GM12878 (cell line): ENCODE results near the gene ENOPH1. TPM values are rescaled to one million over a fixed set of nuclear protein-coding genes. Genes with fewer than 3 reads are reported as not detected.

ENCODE experiments used
- polyA plus RNA-seq, 11 experiments: library from polyadenylated mRNA; depleted of rRNA in 4 of 11; unstranded in 6 of 11; stranded (reverse) in 5 of 11; fragments of >200 nt; fragmentation: Nextera tagmentation in 4 of 11; fragmentation: Illumina TruSeq in 1 of 11; extraction: Ambion mirVana in 4 of 11; extraction: Trizol in 1 of 11; gene quantifications; 1 replicate in 1 of 11; 2 replicates in 10 of 11; pipeline versions ENCODE4 v1.2.1 to v1.2.3, GENCODE V29; 2011 to 2016; ENCODE audit warnings: inconsistent platforms in 2 of 11, missing spikeins in 2 of 11, low read depth in 1 of 11
- small RNA-seq: library from RNA; depleted of rRNA; stranded (forward); fragments of <200 nt; gene quantifications from one replicate; pipeline ENCODE3, GENCODE V24; 2014
- total RNA-seq, 4 experiments: library from RNA; depleted of rRNA in 3 of 4; stranded (reverse); fragments of >200 nt in 3 of 4; fragmentation: Illumina TruSeq in 1 of 4; extraction: Trizol in 1 of 4; gene quantifications; 2 replicates each; pipeline versions ENCODE4 v1.2.1 to v1.2.3, GENCODE V29; 2013 to 2021

ENOPH1 gene
- total and polyA plus RNA-seq, 10 of the 15 experiments (the other 5 are each of a cell fraction or from before 2014, with no cell fraction given): 24.4 to 83.6 (median 46.7) TPM

Small RNAs within 50 kb of the gene (small RNA-seq; reads per million reads assigned to genes)
- gene RF00150: not detected

Other genes starting within 250 kb of the ENOPH1 start
- gene HNRNPD, start 56.6 kb upstream of the ENOPH1 start, total RNA-seq (2014; rRNA removed): 76.6 and 85.1 TPM in 2 replicates
- 94.6 and 107 TPM in 2 replicates for gene HNRNPD, start 56.6 kb upstream of the ENOPH1 start, total RNA-seq (2014; rRNA removed; fragmentation: Illumina TruSeq; extraction: Trizol)
- gene HNRNPD, start 56.6 kb upstream of the ENOPH1 start, total RNA-seq (2021): 310 and 343 TPM in 2 replicates
- 147 and 165 TPM in 2 replicates for gene HNRNPD, start 56.6 kb upstream of the ENOPH1 start, polyA plus RNA-seq (2011; rRNA removed)
- gene HNRNPD, start 56.6 kb upstream of the ENOPH1 start, polyA plus RNA-seq (2014; fragmentation: Illumina TruSeq; extraction: Trizol): 882 and 1,219 TPM in 2 replicates
- gene HNRNPD, start 56.6 kb upstream of the ENOPH1 start, polyA plus RNA-seq (2014; fragmentation: Nextera tagmentation; extraction: Ambion mirVana): 100 to 1,000 TPM; 183 to 313 TPM
- 218 and 247 TPM in 2 replicates for gene HNRNPD, start 56.6 kb upstream of the ENOPH1 start, polyA plus RNA-seq (2014; rRNA removed)
- gene HNRNPD, start 56.6 kb upstream of the ENOPH1 start, polyA plus RNA-seq (2016; fragmentation: Nextera tagmentation; extraction: Ambion mirVana): 100 to 1,000 TPM; 390 to 455 TPM
- 227 and 277 TPM in 2 replicates for gene HNRNPDL, start 128 bp upstream of the ENOPH1 start, total RNA-seq (2014; rRNA removed)
- gene HNRNPDL, start 128 bp upstream of the ENOPH1 start, total RNA-seq (2014; rRNA removed; fragmentation: Illumina TruSeq; extraction: Trizol): 418 and 442 TPM in 2 replicates
- 314 and 323 TPM in 2 replicates for gene HNRNPDL, start 128 bp upstream of the ENOPH1 start, total RNA-seq (2021)
- gene HNRNPDL, start 128 bp upstream of the ENOPH1 start, polyA plus RNA-seq (2011; rRNA removed): 385 and 621 TPM in 2 replicates
- 437 and 523 TPM in 2 replicates for gene HNRNPDL, start 128 bp upstream of the ENOPH1 start, polyA plus RNA-seq (2014; fragmentation: Illumina TruSeq; extraction: Trizol)
- 100 to 1,000 TPM; 281 to 367 TPM for gene HNRNPDL, start 128 bp upstream of the ENOPH1 start, polyA plus RNA-seq (2014; fragmentation: Nextera tagmentation; extraction: Ambion mirVana)
- 429 and 510 TPM in 2 replicates for gene HNRNPDL, start 128 bp upstream of the ENOPH1 start, polyA plus RNA-seq (2014; rRNA removed)
- gene HNRNPDL, start 128 bp upstream of the ENOPH1 start, polyA plus RNA-seq (2016; fragmentation: Nextera tagmentation; extraction: Ambion mirVana): 100 to 1,000 TPM; 217 to 233 TPM
- gene TMEM150C, start 131.4 kb downstream of the ENOPH1 start, total RNA-seq (2014; rRNA removed): 0.05 TPM in 1 of 2 replicates, not detected in the other
- gene TMEM150C, start 131.4 kb downstream of the ENOPH1 start, total RNA-seq (2014; rRNA removed; fragmentation: Illumina TruSeq; extraction: Trizol): 0.04 and 0.09 TPM in 2 replicates
- 0.13 TPM in 2 replicates for gene TMEM150C, start 131.4 kb downstream of the ENOPH1 start, total RNA-seq (2021)
- not detected in 2 replicates for gene TMEM150C, start 131.4 kb downstream of the ENOPH1 start, polyA plus RNA-seq (2011; rRNA removed)
- gene TMEM150C, start 131.4 kb downstream of the ENOPH1 start, polyA plus RNA-seq (2014; fragmentation: Illumina TruSeq; extraction: Trizol): 0.06 and 0.13 TPM in 2 replicates
- under 1 TPM; 0.05 to 0.21 TPM for gene TMEM150C, start 131.4 kb downstream of the ENOPH1 start, polyA plus RNA-seq (2014; fragmentation: Nextera tagmentation; extraction: Ambion mirVana)
- gene TMEM150C, start 131.4 kb downstream of the ENOPH1 start, polyA plus RNA-seq (2014; rRNA removed): 0.04 and 0.27 TPM in 2 replicates
- gene TMEM150C, start 131.4 kb downstream of the ENOPH1 start, polyA plus RNA-seq (2016; fragmentation: Nextera tagmentation; extraction: Ambion mirVana): under 1 TPM; 0.77 to 0.78 TPM